Kidney glomerular epithelial cell (primary cell): ENCODE results near the gene NPAS2.

Source experiments
- DNase-seq: peaks from one replicate; lab custom pipeline; 2025; lab: John Stamatoyannopoulos, UW

NPAS2 gene

DNA sequence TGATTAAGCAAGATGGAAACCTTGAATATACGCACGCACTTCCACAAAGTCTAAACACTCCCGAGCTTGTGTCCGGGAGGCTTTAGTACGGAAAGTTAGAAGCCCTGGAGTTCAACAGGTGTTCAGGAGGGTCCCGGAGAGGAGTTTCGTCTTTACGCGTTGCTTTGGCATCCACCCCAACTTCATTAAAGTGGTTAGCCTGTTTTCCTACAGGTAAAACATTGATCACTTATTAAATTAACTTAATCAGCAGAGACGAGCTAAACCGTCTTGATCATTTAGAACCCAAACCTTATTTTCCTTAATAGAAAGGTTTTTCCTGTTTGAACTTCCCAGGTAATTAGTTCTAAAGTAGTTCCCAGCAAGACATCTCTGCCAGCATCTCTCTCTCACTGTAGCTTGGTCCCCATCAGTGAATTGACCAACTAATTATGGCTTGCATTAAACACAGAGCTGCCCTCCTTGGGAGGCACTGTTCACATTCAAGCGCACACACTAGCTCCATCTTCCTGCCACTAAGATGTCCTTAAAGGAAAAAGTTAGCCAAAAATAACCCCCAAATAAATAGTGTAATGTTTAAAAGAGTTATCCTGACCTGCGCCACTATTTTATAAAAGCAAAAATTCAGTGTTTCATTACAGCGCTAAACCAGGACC is 1.4 kb downstream of the NPAS2 start:
- DNase-seq, result no peak

DNA sequence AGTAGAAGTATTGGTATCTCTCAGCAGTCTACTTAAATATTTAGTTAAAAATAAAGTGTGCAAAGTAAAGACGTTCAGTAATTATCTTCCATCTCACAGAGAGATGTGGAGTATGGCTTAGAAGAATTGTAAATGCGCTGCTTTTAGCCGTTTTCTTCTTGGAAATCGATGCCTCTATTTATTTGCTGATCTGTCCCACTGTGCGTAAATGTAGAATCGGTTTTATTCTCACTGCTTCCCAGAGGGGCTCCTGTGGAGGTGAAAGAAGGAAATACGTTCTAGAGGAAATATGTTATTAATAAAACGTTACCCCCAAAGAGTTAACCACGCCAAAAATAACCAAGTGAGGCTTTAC is 1.9 kb downstream of the NPAS2 start:
- DNase-seq, result no peak

DNA sequence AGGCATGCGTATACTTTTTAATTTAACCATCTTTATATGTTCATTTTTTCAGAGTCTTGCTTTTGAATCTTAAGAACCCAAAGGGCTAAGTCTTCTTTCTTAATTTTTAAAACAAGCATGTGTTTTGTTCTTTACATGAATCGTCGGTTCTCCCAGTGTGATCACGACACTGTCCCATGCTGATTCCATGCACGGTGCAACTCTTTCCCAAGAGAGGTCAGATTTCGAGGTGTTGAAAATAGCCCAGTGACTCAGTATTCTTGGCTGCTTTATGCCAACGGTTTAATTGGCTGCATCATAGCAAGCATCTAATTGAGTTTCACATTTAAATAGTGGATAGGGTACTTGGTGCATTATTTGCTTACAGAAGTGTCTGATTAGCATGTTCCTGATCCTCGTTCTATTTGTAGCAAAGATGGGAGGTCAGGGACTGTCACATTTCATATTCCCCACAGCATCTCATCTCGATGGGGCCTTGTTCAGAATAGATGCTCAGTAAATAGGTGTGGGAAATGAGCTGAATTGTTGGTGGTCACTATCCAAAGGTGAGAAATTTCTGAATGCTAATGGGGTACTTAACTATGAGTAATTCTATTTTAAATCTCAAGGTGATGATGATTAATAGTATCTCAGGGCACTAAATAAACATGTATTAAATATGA is 2.8 kb downstream of the NPAS2 start:
- DNase-seq, result no peak

DNA sequence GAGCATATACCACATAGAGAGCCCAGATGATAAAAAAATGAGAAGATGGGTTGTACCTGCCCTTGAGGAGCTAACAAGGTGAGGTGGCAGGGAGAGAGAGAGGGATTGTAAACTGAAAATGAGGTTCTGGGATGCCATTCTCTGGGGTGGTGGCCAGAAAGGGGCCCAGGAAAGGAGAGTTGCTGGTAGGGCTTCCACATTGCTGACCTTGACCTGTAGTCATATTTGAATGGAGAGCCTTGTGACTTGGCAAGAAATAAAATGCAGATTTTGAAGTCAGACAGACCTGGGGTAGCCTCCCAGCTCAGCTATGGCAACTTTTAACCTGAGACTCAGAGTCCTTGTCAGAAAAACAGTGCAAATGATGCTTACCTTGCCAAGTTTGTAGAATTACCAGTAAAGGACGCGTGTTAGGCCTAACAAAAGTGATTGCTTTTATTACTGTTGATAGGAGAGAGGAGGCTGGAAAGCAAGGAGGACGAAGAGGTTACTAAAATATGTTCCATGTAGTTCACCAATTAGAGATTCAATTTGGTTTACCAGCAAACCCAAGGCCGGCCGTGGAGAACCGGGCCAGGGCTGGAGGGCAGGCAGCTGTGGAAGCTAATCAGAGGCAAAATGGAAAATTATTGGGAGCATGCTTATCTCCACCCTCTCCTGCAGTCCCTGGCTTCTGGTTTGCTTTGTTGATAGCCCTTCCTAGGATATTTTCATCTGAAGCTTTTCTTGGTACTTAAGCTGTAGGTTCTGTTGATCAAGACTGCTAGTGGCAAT is 3.9 kb downstream of the NPAS2 start:
- DNase-seq, result no peak

DNA sequence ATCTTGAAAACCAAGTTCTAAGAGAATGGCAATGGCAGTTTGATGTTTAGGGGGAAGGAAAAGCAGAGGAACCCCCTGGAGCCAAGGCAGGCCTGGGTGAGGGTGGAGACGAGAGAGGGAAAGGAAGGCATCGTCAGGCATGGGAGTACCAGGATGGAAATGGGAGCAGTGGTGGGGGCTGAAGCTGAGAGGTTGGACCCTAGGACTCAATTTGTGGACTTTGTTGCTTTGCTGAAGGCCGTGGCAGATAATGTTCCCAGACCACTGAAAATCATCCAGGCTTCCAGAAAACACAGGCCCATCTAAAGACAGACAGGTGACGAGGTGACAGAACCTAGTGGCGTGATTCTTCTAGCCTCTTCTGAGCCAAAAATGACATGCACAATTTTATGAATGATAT is 4.9 kb downstream of the NPAS2 start:
- DNase-seq, result no peak

DNA sequence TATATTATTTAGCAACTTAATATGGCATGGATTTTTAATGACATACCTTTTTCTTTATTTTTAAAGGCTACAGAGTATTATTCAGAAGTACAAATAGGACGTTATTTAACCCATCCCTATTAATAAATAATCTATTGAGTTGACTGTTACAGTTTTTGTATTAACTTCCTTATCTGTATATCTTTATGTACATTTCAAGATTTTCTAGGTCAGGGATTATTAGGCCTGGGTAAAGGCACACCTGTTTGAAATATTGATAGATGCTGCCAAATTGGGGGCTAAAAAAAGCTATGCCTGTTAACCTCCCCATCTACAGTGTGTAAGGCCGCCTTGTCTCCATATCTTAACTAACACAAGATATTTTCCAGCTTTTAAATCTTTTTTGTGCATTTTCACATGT is 6.6 kb downstream of the NPAS2 start:
- DNase-seq, result no peak

DNA sequence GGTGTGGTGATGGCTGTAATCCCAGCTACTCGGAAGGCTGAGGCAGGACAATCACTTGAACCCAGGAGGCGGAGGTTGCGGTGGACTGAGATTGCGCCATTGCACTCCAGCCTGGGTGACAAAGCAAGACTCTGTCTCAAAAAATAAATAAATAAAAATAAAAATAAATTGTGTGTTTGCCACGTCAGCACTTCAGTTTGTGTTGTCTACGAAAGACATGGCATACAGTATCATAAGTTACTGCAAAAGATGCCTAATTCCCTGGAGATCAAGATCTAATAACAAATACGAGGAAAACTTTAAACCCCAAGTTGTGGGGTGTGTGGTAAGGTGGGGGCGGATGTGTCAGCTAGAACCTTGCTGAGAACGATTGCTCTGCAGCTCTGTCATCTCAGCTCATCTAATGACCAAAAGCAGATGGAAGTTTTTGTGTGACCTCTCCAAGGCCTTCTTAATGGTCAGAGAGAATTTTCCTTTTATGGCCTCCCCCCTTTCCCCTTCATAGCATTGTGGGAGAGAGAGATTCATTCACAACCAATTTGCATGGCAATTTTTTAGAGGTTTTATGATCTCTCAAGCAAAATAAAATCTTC is 11.3 kb downstream of the NPAS2 start:
- no peak for DNase-seq

DNA sequence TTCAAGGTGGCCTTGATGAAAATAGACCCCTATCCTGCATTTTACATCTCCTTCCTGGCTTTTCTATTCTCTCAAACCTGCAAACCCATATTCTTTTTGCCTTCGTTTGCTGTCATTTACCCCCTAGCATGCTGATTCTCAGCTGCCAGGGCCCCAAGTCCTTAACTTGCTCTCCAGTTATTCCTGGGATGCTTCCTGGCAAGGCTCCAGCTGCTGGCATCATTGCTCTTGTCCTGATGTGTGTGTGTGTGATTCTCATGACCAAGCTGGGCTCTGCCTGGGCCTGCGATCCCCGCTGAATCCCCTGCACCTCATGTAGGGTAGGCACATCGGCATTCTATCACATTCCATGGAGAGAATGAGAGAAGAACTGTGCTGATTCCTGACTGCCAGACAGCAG is 11.9 kb downstream of the NPAS2 start:
- DNase-seq, result no peak

DNA sequence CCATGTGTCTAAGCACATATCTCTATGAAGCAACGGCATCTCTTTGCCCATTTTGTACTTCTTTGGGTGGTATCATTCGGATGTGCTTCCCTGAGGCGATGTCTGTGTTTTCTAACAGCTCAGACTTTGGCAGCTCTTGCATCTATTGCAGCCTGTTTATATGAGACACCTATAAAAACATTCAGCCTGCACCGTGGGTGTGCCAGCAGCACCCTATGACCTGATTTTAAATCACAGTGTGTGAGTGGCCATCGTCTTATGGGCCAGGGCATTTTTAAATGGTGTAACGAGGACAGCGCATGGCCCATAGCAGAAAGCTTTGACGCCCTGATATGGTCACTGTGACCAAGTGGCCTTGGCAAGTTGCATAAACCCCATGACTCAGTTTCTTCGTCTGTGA is 12.9 kb downstream of the NPAS2 start:
- DNase-seq, result no peak

DNA sequence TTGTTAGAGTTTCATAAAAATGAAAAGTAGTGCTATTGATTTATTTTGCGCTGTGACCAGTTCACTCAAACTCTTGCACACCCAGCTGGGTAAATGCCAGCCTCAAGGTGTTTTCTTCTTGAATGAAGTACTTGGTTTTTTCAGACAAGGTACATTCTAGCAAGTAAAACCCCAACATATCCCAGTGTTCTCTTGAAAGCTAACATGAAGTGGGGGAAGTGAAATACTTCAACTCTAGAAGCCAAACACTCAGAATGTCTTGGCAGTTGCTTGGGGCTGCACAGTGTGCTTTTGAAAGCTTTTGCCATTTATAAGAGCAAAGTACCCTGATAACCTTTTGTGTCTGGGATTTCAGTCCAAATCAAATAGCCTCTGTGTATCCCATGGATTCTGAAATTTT is 13.4 kb downstream of the NPAS2 start:
- DNase-seq, result no peak

DNA sequence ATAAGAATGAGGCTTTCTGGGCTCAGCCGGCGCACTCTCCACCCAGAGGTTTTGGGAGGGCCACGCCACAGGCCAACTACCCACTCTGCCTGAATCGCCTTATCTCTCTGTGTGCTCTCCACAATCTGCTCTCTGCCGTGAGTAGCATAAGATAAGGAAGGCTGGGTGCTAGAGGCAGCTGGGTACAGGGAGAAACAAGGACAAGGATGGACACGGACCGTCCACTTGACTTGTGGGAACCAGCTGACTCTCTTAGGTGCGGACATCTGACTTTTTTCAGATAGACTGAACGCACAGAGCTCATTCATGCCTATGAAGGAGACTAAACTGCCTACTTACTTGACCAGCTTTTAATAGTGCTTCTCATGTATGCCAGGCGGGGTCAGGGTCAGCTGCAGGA is 14.3 kb downstream of the NPAS2 start:
- no peak for DNase-seq

DNA sequence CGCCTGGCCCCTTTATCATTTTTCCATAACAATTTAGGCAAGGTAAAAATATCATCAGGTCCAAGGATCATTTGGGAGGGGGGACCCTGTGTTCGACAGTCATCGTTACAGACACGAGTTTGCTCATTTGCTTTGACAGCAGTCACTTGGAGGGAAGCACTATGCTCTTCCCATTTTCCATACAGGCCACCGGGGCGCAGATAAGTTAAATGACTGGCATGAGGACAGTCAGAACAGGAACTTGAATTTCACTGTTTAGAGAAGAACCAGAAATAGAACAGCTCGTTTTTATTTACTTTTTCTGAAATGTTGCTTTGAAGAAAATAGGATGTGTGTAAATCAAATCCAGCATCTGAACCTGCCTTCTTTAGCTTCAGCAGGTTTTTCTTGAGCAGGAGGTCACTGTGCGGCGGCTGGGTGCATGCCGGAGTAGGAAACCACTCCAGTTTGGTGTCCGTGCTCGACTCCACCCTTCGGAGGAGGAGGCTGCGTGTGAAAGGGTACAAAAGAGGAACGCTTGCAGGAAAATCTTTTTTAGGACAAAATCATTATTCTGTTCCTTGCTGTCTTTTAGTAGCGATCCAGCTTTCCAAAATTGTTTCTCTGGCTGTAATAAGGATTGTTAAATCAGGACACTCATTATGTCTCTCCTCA is 15.2 kb downstream of the NPAS2 start:
- no peak for DNase-seq

DNA sequence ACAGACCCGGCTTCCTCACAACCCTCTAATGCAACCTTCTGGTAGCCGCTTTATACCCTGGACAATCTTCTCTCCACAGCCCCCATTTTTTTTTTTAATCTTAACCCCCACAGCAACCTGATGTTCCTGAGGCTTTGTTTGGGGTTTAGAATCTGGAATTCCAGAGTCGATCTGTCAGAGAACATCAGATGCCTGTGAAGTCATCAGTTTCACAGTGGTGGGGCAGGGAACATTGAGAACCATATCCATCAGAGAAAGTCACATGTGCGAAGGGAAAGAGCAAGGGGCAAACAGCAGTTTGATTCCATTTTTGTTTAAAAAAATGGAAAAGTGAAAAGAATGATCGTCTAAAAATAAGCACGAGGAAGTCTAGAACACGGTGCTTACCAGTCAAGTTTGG is 20.6 kb downstream of the NPAS2 start:
- no peak for DNase-seq

DNA sequence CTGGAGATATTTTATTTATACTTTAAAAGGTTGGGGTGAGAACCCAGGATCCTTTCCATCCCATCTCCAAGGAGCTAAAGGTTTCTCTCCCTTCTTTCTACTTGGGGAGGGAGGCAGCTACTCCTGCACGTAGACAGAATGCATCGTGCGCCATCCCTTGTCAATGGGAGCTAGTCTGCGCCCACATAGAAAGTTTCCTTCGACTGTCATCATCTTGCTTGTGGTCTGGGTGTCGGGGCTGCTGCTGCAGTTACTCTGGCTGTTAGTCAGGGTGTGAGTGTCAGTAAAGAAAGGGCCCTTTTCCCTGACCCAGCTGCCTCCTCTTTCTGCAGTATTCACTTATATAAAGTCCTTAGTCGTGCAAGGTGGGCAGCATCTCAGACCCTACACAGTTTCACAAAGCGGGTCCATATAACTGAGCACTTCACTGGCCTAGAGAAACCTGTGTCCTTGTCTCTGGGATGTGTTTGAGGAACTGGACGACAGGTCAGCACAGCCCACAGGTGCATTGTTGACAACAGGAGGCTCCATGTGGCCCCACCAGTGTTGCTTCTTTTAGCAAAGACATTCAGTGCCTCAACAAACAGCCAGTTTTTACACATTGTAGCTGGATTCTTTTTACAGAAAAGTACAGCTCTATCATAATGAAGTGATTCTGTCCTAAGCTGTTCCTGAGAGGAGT is 22.4 kb downstream of the NPAS2 start:
- DNase-seq, result no peak

DNA sequence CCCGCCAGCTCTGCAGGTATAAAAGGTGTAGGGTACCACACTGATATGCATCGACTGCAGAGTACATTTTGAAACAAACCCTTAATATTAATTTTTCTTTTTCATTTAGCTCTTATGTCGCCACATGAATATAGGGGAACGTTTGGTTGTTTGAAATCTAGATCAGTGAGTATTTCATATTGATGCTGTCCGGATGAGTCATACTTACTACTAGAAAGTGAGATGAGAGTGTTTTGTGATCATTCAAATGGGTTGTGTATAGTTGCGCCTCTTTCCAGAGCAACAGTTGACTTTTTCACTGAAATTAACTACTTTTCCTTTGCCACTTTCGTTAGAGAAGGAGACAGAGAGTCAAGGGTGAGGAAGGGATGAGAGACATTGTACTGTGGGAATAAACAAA is 24.6 kb downstream of the NPAS2 start:
- no peak for DNase-seq

DNA sequence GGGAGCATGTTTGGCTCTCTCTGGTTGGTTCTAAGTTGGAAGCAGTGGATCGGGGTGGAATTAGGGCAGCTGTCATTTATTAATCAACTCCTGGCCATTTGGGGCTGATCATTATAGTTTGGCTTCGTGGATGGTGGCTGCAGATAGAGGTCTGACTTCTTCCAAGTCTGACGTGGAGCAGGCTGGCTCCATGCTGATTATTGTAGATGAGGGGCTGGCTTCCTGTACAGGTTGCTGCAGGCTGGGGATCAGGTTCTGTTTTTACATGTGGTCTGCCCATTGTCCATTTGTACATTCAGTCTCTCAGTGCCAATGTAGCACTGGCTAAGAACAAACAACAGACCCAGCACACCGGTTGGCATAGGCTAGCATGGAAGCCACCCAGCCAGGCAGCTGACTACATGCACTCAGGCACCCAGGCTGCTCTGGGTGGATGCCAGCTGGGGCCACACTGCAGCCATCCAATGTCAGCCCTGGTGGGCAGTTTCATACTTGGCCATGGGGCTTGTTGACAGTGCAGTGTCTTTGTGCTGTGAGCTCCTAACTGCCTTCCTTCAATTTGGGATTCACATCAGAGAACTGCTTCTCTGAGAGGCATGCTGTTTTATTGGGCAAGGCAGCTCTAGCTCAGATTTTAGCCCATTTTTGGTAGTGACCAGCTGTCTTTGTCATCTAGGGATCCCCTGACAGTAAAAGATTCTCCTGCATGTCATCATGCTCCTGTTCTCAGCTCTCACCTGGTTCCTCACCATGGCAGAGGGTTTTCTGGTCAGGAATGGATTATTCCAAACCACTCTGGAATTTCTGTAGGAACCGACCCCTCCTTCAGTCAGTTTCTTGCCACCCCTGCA is 25.4 kb downstream of the NPAS2 start:
- no peak for DNase-seq

DNA sequence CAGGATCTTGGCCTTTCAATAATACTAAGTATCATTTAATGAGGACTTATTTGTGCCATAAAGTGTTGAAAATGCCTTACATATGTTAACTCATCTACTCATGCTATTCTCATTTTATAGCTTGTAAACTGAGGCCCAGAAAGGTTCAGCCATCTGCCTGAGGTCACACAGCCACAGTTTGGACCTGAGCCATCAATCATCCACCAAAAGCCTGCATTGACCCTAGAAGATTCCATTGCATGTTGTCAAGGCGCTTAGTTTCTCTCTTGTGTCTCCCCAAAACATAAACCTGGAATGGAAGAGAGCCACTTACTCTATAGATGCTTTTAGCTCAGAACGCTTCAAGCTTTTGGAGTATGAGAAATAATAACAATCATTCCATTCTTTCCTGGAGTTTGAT is 26.8 kb downstream of the NPAS2 start:
- DNase-seq, result no peak

DNA sequence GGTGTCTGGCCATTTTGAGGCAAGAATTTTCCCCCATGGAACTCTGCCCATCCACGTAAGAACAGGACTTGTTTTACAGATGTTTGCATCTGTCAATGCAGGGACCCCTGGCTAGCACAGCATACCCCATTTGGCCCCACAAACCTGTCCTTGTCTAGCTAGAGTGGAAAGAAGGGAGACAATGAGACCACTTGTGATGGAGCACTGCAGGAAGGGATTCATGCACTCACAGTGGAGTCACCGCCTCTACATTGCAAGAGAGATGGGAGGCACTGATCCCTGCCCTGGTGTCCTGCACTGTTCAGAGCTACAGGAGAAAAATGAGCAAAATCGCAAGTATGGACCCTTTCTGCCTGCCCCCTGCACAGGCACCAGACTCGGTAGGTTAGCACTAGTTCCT is 32.5 kb downstream of the NPAS2 start:
- no peak for DNase-seq

DNA sequence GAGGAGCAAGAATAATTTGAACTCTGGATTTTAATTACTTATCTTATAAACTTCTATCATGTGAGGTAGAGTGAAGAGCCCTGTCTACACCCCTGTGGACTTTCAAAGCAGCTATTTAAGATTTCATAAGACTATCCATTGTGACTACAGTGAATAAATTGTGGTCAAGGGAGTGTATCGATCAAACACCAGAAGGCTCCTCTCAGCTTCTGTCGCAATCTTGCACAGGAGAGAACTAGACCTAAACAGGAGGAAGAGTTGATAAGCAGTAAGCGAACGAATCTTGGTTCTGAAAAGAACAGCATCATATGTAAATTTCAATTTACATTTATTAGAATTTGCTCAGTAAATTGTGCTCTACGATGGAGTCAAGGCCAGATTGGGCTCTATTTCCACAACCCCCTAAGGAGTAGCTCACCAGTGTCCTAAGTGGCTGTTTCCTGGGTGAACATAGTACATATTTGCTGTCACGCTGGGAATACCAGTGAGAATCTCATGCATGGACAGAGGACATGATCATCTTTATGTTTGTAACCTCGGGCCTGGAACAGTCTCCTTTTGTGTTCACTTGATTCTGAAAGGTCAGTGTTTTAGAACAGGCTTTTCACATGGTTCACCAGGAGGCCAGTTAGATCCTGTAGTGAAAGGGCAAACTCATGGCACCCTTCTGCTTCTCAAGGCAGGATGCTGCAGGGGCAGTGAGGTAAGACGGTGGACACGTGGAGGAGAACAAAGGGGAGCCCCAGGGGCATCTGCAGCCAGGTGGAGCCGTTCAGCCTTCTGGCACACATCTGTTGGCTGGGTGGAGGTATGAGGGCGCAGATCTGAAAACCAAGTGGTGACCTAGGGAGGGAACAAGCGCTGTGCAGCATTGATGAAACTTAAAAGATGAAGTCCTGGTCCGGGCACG is 33.3 kb downstream of the NPAS2 start:
- no peak for DNase-seq
